SK-N-SH (cell line): Measurements from ENCODE around the gene DNMT3A.

Experiments
- CHD2 ChIP-seq: fragments of 150-350 bp; IDR thresholded peaks from 2 replicates; pipeline ENCODE4 v1.6.1; 2018; ENCODE audit warnings: low read length; ENCODE audit not compliant: partially characterized antibody
- CTCF ChIP-seq: fragments of 200-600 bp; sonication (generic); IDR thresholded peaks from 2 replicates; pipeline ENCODE4 v1.6.1; 2017; ENCODE audit warnings: antibody characterized with exemption, mild to moderate bottlenecking, moderate library complexity
- EZH2phosphoT487 ChIP-seq: fragments of 200-600 bp; sonication (generic); IDR thresholded peaks from 2 replicates; pipeline ENCODE4 v1.6.1; 2017; ENCODE audit warnings: low read depth, mixed run types, mild to moderate bottlenecking, antibody characterized with exemption, moderate library complexity, borderline replicate concordance
- MXI1 ChIP-seq: IDR thresholded peaks from 2 replicates; pipeline ENCODE4 v1.6.1; 2012; ENCODE audit warnings: mild to moderate bottlenecking, low read depth, low read length, improper control_type of control experiment
- POLR2AphosphoS5 ChIP-seq: IDR thresholded peaks from 2 replicates; pipeline ENCODE4 v1.6.1; 2012; ENCODE audit warnings: low read depth, low read length
- REST ChIP-seq: IDR thresholded peaks from 2 replicates; pipeline ENCODE4 v1.6.1; 2012; ENCODE audit warnings: mild to moderate bottlenecking, low read depth, low read length, moderate library complexity
- RFX5 ChIP-seq: IDR thresholded peaks from 2 replicates; pipeline ENCODE4 v1.6.1; 2012; ENCODE audit warnings: mild to moderate bottlenecking, improper control_type of control experiment, low read length
- USF1 ChIP-seq: IDR thresholded peaks from 2 replicates; pipeline ENCODE4 v1.4.0; 2012; ENCODE audit warnings: low read depth, borderline replicate concordance
- YY1 ChIP-seq: IDR thresholded peaks from 2 replicates; pipeline ENCODE4 v1.4.0; 2012; ENCODE audit warnings: low read depth, mild to moderate bottlenecking

- TF ChIP-seq USF1: no peak
- TF ChIP-seq CTCF: no peak
- no peak for TF ChIP-seq EZH2phosphoT487
- TF ChIP-seq POLR2AphosphoS5: no peak
- no peak for TF ChIP-seq MXI1
- no peak for TF ChIP-seq RFX5
- TF ChIP-seq REST: no peak
- no peak for TF ChIP-seq YY1
- no peak for TF ChIP-seq CHD2
Observed at GRCh38 chr2:25284756-25285155, 57.0 kb downstream of the DNMT3A start.
